Mesothelial cell of epicardium (in vitro differentiated cells): ENCODE data around the gene OPA1. TPM values are rescaled to one million over a fixed set of nuclear protein-coding genes. Genes with fewer than 3 reads are reported as not detected.

ENCODE experiments used
- DNase-seq, 2 experiments: peaks; one replicate each; pipeline ENCODE4 v3.0.0; 2021; ENCODE audit warnings: low spot score in 2 of 2; ENCODE audit not compliant: unreplicated experiment in 2 of 2
- H3K27ac Mint-ChIP-seq: 2 replicates; pipeline ENCODE4 v1.8.0; 2021; ENCODE audit warnings: mixed read lengths
- H3K27me3 Mint-ChIP-seq: 2 replicates; pipeline ENCODE4 v1.8.0; 2021; ENCODE audit warnings: low read depth, mixed read lengths
- H3K36me3 Mint-ChIP-seq: 2 replicates; pipeline ENCODE4 v1.8.0; 2021; ENCODE audit warnings: mixed read lengths
- H3K4me1 Mint-ChIP-seq: 2 replicates; pipeline ENCODE4 v1.8.0; 2021; ENCODE audit warnings: mixed read lengths
- H3K4me3 Mint-ChIP-seq: 2 replicates; pipeline ENCODE4 v1.8.0; 2021; ENCODE audit warnings: mild to moderate bottlenecking, moderate library complexity, mixed read lengths
- H3K9me3 Mint-ChIP-seq: 2 replicates; pipeline ENCODE4 v1.8.0; 2021; ENCODE audit warnings: mixed read lengths
- total RNA-seq: library from RNA; stranded (reverse); gene quantifications from 3 replicates; pipeline ENCODE4 v1.2.1, GENCODE V29; 2021
- TF ChIP-seq, protein P1 (sequence below): fragments of 200-600 bp; sonication (generic); IDR thresholded peaks from one replicate; pipeline ENCODE4 v1.5.0; 2021; ENCODE audit warnings: antibody characterized with exemption; ENCODE audit not compliant: unreplicated experiment

Gene OPA1
- total RNA-seq, 1 donor from 2014 or later, result 60.1 TPM

DNA sequence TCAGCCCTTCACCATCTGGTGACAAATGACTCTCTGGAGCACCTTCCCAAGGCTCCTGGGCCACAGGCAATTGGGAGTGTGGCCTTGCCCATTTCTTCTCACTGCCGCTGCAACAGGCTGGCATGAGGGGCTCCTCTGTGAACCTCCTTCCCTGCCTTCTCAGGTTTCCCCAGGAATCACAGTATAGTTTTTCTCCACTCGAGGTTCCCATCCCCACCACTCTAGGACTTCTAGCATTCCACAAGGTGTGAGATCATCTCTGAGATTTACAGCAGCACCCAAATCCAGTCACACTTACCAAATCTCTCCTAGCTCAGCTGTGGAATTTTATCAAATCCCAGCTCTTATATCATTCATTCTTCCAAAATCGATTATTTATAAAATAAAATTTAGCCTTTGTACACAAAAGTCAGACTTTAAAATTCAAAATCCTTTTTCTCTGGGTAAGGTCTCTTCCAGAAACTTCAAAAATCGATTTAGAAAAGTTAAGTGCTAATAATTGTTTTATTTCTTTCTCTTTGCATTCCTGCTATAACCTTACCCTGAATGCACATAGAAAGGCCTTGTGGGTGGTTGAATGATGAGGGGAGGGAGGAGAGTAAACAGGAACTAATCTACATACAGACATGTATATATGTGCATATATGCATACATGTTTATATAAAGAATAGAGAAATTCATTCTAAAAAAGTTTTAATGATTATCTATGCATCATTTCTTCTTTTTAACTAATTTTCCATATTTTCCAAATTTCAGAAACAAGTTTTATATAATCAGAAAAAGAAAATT lies 19.4 kb upstream of the OPA1 start:
- H3K27me3 Mint-ChIP-seq, result peaks cover 9% of the 10 kb centered on the region
- H3K27ac Mint-ChIP-seq, result no peak overlapping the region
- DNase-seq, result no peak
- no peak overlapping the region for H3K4me3 Mint-ChIP-seq
- H3K9me3 Mint-ChIP-seq, result no peaks in the 10 kb centered on the region
- no peaks in the 10 kb centered on the region for H3K36me3 Mint-ChIP-seq
- TF ChIP-seq, protein P1, sequence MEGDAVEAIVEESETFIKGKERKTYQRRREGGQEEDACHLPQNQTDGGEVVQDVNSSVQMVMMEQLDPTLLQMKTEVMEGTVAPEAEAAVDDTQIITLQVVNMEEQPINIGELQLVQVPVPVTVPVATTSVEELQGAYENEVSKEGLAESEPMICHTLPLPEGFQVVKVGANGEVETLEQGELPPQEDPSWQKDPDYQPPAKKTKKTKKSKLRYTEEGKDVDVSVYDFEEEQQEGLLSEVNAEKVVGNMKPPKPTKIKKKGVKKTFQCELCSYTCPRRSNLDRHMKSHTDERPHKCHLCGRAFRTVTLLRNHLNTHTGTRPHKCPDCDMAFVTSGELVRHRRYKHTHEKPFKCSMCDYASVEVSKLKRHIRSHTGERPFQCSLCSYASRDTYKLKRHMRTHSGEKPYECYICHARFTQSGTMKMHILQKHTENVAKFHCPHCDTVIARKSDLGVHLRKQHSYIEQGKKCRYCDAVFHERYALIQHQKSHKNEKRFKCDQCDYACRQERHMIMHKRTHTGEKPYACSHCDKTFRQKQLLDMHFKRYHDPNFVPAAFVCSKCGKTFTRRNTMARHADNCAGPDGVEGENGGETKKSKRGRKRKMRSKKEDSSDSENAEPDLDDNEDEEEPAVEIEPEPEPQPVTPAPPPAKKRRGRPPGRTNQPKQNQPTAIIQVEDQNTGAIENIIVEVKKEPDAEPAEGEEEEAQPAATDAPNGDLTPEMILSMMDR, result no peak
- no peaks in the 10 kb centered on the region for H3K4me1 Mint-ChIP-seq

DNA sequence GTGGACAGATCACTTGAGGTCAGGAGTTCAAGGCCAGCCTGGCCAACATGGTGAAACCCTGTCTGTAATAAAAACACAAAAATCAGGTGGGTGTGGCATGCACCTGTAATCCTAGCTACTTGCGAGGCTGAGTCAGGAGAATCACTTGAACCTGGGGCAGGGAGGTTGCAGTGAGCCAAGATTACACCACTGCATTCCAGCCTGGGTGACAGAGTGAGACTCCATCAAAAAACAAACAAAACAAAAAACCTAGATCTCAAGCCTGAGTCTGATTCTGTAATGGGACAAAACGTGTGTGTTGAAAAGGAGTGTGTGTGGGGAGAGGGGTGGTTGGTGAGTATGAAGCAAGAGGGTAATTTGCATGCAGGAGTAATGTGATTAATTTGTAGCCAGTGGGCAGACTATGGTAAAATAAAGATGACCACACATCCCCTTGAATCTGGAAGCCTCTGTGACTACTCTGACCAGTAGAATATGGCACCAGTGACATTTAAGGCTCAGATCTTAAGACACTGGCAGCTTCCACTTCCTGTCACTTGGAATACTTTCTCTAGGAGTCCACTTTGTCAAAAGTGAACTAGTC lies 18.4 kb upstream of the OPA1 start:
- TF ChIP-seq, protein P1, result no peak
- Mint-ChIP-seq H3K27me3 (peaks cover 10% of the 10 kb centered on the region), H3K4me3 (no peak overlapping the region), H3K4me1 (no peaks in the 10 kb centered on the region), H3K9me3 (no peaks in the 10 kb centered on the region), H3K27ac (no peak overlapping the region), H3K36me3 (no peaks in the 10 kb centered on the region)
- no peak for DNase-seq

DNA sequence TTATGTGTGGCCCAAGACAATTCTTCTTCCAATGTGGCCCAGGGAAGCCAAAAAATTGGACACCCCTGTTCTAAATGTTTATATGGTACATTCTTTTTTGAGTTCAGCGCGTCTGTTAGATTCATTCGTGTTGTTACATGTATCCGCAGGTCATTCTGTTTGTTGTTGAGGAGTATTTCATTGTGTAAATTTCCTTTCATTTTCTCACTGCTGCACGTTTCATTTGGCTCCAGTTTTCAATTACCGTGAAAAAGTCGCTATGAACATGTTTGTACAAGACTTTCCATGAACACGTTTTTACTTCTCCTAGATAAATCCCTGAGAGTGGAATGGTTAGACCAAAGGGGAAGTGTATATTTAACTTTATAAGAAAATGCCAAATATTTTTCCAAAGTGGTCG lies 7.5 kb upstream of the OPA1 start:
- H3K27me3 Mint-ChIP-seq, result peaks cover 5% of the 10 kb centered on the region
- H3K9me3 Mint-ChIP-seq, result peaks cover 5% of the 10 kb centered on the region
- TF ChIP-seq, protein P1, result no peak
- no peaks in the 10 kb centered on the region for H3K36me3 Mint-ChIP-seq
- no peak for DNase-seq
- H3K27ac Mint-ChIP-seq, result no peak overlapping the region
- H3K4me1 Mint-ChIP-seq, result peaks cover 6% of the 10 kb centered on the region
- no peak overlapping the region for H3K4me3 Mint-ChIP-seq

DNA sequence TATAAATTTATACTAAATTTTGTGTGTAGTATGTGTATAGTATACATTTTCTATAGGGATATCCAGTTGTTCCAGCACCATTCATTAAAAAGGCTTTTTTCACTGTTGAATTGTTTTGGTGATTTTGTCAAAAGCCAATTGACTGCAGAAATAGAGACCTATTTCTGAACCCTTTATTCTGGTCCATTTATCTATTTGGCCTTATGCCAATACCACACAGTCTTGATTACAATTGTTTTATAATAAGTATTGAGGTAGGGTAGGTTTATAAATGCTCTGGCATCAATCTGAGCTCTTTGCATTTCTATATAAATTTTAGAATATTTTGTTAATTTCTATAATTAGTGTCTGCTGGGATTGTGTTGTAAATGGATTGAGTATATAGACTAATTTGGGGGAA lies 6.5 kb upstream of the OPA1 start:
- peaks cover 5% of the 10 kb centered on the region for H3K9me3 Mint-ChIP-seq
- H3K36me3 Mint-ChIP-seq, result no peaks in the 10 kb centered on the region
- H3K4me3 Mint-ChIP-seq, result no peak overlapping the region
- H3K27me3 Mint-ChIP-seq, result peaks cover 5% of the 10 kb centered on the region
- H3K27ac Mint-ChIP-seq, result no peak overlapping the region
- TF ChIP-seq, protein P1, result no peak
- no peak for DNase-seq
- H3K4me1 Mint-ChIP-seq, result peaks cover 6% of the 10 kb centered on the region

DNA sequence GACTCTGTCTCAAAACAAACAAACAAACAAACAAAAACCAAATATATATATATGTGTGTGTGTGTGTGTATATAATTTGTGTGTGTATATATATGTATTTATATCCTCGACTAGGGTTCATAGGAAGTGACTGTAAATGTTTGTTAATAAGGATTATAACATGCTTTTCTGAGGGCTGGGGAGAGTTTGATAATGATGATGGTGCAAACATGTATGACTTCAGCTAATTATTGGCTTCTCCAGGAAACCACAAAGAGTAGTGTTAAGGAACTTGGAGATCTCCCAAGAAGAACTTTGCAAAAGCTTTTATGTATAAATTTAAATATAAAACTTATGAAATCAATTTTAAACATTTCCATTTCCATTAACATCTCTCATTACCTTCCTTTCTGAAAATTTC lies 3.9 kb upstream of the OPA1 start:
- Mint-ChIP-seq H3K27me3 (peaks cover 5% of the 10 kb centered on the region), H3K4me1 (peaks cover 18% of the 10 kb centered on the region), H3K36me3 (no peaks in the 10 kb centered on the region), H3K4me3 (no peak overlapping the region), H3K9me3 (peaks cover 5% of the 10 kb centered on the region), H3K27ac (no peak overlapping the region)
- TF ChIP-seq, protein P1, result no peak
- no peak for DNase-seq
